HL-60 (cell line): ENCODE data around the gene ABCB6.

Experiments used
- DNase-seq, 2 experiments: peaks; one replicate each; pipeline ENCODE4 v3.0.0-alpha.2; 2010 to 2020; ENCODE audit warnings: low read depth in 1 of 2, low spot score in 1 of 2
- H3K27ac ChIP-seq: fragments of 250-450 bp; sonication (Bioruptor Pico); replicated peaks from 2 replicates; pipeline ENCODE4 v1.5.1; 2020; ENCODE audit warnings: mild to moderate bottlenecking, moderate library complexity
- H3K27me3 ChIP-seq: fragments of 250-450 bp; sonication (Bioruptor Pico); 2 replicates; pipeline ENCODE4 v1.5.1; 2021; ENCODE audit warnings: mild to moderate bottlenecking, moderate library complexity; ENCODE audit not compliant: insufficient read depth, poor library complexity, severe bottlenecking
- H3K4me3 ChIP-seq: replicated peaks from 2 replicates; pipeline ENCODE4 v1.5.1; 2011; ENCODE audit warnings: mild to moderate bottlenecking, control low read depth, low read length; ENCODE audit not compliant: insufficient read depth
- GABPA ChIP-seq: IDR thresholded peaks from 2 replicates; pipeline ENCODE4 v1.6.1; 2012; ENCODE audit warnings: low read depth
- POLR2AphosphoS5 ChIP-seq: IDR thresholded peaks from 2 replicates; pipeline ENCODE4 v1.6.1; 2012; ENCODE audit warnings: low read depth
- REST ChIP-seq: IDR thresholded peaks from 2 replicates; pipeline ENCODE4 v1.6.1; 2012; ENCODE audit warnings: low read depth; ENCODE audit not compliant: insufficient replicate concordance
- SPI1 ChIP-seq: IDR thresholded peaks from 2 replicates; pipeline ENCODE4 v1.6.1; 2012; ENCODE audit warnings: low read depth, mild to moderate bottlenecking, borderline replicate concordance
- TF ChIP-seq, protein P1 (sequence below): IDR thresholded peaks from one replicate; pipeline ENCODE4 v1.5.1; 2011; ENCODE audit warnings: low read length, control low read depth, inconsistent platforms; ENCODE audit not compliant: insufficient read depth

Gene ABCB6

DNA sequence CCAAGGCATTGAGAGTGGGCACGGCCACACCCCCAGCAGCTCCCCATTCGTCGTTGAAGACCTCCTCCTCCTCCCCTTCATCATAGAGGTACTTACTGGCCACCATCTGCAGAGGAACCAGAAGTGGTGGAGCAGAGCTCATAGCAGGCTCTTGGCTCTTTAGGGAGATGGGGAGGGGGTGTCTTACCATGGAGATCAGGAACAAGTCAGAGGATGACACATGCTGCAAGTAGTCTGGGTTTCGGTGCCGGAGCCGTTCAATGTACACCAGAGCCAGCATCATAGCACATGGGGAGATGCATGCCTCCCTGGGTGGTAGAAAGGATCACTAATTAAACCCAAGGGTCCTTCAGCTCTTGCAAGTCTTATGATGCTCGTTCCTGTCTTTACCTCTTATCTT lies 44.0 kb downstream of the ABCB6 start:
- H3K27ac ChIP-seq: no peak overlapping the region
- DNase-seq: no peak
- H3K4me3 ChIP-seq: no peak overlapping the region
- TF ChIP-seq, protein P1, sequence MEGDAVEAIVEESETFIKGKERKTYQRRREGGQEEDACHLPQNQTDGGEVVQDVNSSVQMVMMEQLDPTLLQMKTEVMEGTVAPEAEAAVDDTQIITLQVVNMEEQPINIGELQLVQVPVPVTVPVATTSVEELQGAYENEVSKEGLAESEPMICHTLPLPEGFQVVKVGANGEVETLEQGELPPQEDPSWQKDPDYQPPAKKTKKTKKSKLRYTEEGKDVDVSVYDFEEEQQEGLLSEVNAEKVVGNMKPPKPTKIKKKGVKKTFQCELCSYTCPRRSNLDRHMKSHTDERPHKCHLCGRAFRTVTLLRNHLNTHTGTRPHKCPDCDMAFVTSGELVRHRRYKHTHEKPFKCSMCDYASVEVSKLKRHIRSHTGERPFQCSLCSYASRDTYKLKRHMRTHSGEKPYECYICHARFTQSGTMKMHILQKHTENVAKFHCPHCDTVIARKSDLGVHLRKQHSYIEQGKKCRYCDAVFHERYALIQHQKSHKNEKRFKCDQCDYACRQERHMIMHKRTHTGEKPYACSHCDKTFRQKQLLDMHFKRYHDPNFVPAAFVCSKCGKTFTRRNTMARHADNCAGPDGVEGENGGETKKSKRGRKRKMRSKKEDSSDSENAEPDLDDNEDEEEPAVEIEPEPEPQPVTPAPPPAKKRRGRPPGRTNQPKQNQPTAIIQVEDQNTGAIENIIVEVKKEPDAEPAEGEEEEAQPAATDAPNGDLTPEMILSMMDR: no peak
- no peak for TF ChIP-seq POLR2AphosphoS5
- TF ChIP-seq GABPA: no peak
- no peak for TF ChIP-seq REST
- no peak for TF ChIP-seq SPI1
- H3K27me3 ChIP-seq: no peaks in the 10 kb centered on the region

DNA sequence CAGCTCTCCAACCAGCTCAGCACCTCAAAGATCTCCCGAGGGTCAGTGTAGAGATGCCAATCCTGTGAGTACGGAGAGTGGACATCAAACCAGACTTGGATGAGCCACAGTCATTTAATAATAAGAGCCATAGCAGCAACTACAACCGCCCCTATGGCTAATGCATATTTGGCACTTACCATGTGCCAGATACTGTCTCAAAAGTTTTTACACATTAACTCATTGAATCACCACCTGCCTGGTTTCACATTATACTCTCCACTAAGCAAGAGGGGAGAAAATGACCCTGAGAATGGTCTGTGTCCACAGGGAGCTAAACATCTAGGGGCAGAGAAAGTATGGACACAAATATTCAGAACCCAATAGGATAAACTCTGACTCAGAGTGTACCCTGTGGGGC lies 44.6 kb downstream of the ABCB6 start:
- no peak for DNase-seq
- H3K27me3 ChIP-seq: no peaks in the 10 kb centered on the region
- no peak overlapping the region for H3K4me3 ChIP-seq
- H3K27ac ChIP-seq: no peak overlapping the region
- TF ChIP-seq REST (no peak), SPI1 (no peak), GABPA (no peak)

DNA sequence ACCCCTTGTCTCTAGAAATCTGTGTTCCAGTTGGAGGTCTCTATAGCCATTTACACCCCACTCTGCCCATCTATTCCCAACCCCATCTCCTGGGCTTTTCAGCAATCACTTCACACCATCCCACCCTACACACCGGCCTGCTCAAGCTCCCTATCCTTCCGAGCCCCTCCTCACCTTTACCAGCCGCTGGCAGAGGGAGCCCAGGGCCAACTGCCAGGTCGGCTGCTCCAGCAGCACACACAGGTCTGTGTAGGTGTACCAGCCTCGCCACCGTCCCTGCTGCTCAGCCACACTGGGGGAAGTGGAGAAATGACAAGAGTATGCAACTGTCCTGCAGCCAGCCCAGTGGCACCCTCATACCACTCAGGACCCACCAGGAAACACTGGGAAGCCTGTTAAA lies 45.6 kb downstream of the ABCB6 start:
- no peak for TF ChIP-seq SPI1
- no peak for TF ChIP-seq POLR2AphosphoS5
- TF ChIP-seq, protein P1: no peak
- TF ChIP-seq REST: no peak
- no peak for TF ChIP-seq GABPA

More for the DNA sequence above, 45.6 kb downstream of the ABCB6 start:
- no peaks in the 10 kb centered on the region for H3K27me3 ChIP-seq
- no peak overlapping the region for H3K27ac ChIP-seq
- no peak overlapping the region for H3K4me3 ChIP-seq
- no peak for DNase-seq
